ENCODE data around the gene DPH3.

DNA sequence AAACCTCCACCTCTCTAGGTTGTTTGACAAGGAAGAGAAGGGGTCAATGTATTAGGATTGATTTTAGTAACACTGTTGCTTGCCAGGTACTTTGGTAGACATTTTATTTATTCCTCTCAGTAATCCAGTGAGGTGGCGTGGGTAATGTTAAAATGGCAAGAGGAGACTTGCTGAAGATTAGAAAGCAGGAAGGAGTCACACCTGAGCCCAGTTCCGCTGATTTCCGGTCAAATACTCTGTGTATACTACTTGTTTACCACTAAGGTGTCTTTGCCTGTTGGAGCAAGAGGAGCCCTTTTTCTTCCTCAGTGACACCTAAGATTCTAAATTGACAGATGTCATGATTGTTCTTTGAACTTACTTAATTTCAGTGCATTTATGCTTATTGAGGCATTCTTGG lies 2.0 kb upstream of the DPH3 start:
- TF ChIP-seq, protein P1, sequence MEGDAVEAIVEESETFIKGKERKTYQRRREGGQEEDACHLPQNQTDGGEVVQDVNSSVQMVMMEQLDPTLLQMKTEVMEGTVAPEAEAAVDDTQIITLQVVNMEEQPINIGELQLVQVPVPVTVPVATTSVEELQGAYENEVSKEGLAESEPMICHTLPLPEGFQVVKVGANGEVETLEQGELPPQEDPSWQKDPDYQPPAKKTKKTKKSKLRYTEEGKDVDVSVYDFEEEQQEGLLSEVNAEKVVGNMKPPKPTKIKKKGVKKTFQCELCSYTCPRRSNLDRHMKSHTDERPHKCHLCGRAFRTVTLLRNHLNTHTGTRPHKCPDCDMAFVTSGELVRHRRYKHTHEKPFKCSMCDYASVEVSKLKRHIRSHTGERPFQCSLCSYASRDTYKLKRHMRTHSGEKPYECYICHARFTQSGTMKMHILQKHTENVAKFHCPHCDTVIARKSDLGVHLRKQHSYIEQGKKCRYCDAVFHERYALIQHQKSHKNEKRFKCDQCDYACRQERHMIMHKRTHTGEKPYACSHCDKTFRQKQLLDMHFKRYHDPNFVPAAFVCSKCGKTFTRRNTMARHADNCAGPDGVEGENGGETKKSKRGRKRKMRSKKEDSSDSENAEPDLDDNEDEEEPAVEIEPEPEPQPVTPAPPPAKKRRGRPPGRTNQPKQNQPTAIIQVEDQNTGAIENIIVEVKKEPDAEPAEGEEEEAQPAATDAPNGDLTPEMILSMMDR (IDR thresholded peaks at IDR 0.05), result no peak
- TF ChIP-seq POLR2A (IDR thresholded peaks at IDR 0.05), result no peak
